ENCODE data around the gene PRB2. TPM values are rescaled to one million over a fixed set of nuclear protein-coding genes. Genes with fewer than 3 reads are reported as not detected.

PRB2 gene
- total and polyA plus RNA-seq, 2 donors (not counting 1 experiment from before 2014, with no cell fraction given) = not detected

DNA sequence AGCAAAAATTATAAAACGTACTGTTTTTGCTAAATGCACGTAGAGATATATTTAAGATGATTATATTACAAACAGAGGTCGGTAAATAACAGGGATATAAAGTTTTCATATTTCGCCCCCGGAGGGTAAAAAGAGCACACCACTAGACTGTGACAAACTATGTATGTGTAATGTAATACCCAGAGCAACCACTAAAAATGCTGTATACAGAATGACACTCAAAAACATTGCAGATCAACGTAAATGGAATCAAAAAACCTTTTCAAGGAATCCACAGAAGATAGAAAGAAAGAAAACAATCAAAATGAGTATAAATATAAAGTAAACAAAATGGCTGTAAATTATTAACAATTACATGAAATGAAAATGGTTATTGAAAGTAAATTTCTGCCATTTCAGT is 47.6 kb downstream of the PRB2 start:
- no peak for DNase-seq (ENCODE audit: low read depth in 2 of 2)
- H3K27me3 ChIP-seq (ENCODE audit: control insufficient read depth, insufficient read depth, low read length) = no peaks in the 10 kb centered on the region
- H3K9me3 ChIP-seq (ENCODE audit: control insufficient read depth, insufficient read depth, low read depth, low read length) = no peaks in the 10 kb centered on the region
- no peak overlapping the region for H3K9ac ChIP-seq (ENCODE audit: insufficient read depth, low read length)
- H3K79me2 ChIP-seq (ENCODE audit: control insufficient read depth, insufficient read depth, low read length) = no peaks in the 10 kb centered on the region
- no peak overlapping the region for H3K27ac ChIP-seq (ENCODE audit: insufficient read depth, low read length)
- no peak overlapping the region for H2AFZ ChIP-seq (ENCODE audit: low read length)
- no peaks in the 10 kb centered on the region for H3K36me3 ChIP-seq (ENCODE audit: control insufficient read depth, insufficient read depth, low read length)
- TF ChIP-seq CTCF (conservative IDR thresholded peaks at IDR 0.05 in 1 of 2, IDR thresholded peaks at IDR 0.05 in 1 of 2; ENCODE audit: low read depth in 1 of 2, low read length in 2 of 2) (no peak), EZH2 (IDR thresholded peaks at IDR 0.05; ENCODE audit: low read length, missing control alignments) (no peak)
- no peaks in the 10 kb centered on the region for H3K4me1 ChIP-seq (ENCODE audit: control insufficient read depth, extremely low read depth, insufficient read depth, low read length)
- no peak overlapping the region for H3K4me3 ChIP-seq (replicated peaks in 1 of 4; ENCODE audit: control extremely low read depth in 1 of 4, insufficient read depth in 1 of 4, low read depth in 3 of 4, low read length in 4 of 4)
- no peak overlapping the region for H3K4me2 ChIP-seq (ENCODE audit: extremely low read depth, insufficient read depth, low read length)
- H4K20me1 ChIP-seq (ENCODE audit: control insufficient read depth, extremely low read depth, insufficient read depth, low read length) = no peaks in the 10 kb centered on the region

DNA sequence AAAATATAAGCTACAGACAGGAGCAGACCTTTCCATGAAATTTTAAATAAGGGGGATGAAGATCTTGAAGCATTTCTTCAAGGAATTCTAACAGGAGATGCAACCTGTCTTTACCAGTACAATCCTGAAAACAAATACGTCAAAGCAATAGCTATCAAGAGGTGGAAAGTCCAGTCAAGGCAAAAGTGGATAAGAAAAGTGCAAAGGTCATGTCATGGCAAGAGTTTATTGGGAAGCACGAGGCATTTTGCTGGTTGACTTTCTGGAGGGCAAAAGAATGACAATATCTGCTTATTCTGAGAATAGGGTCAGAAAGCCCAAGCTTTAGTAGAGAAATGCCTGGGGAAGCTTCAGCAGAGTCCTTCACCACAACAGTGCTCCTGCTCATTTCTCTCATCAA is 50.9 kb downstream of the PRB2 start:
- Histone ChIP-seq H3K79me2 (ENCODE audit: control insufficient read depth, insufficient read depth, low read length) (no peaks in the 10 kb centered on the region), H3K4me3 (replicated peaks in 1 of 4; ENCODE audit: control extremely low read depth in 1 of 4, insufficient read depth in 1 of 4, low read depth in 3 of 4, low read length in 4 of 4) (no peak overlapping the region), H4K20me1 (ENCODE audit: control insufficient read depth, extremely low read depth, insufficient read depth, low read length) (no peaks in the 10 kb centered on the region), H3K36me3 (ENCODE audit: control insufficient read depth, insufficient read depth, low read length) (no peaks in the 10 kb centered on the region), H3K27ac (ENCODE audit: insufficient read depth, low read length) (no peak overlapping the region), H2AFZ (ENCODE audit: low read length) (no peak overlapping the region), H3K9me3 (ENCODE audit: control insufficient read depth, insufficient read depth, low read depth, low read length) (no peaks in the 10 kb centered on the region), H3K9ac (ENCODE audit: insufficient read depth, low read length) (no peak overlapping the region), H3K27me3 (ENCODE audit: control insufficient read depth, insufficient read depth, low read length) (no peaks in the 10 kb centered on the region), H3K4me2 (ENCODE audit: extremely low read depth, insufficient read depth, low read length) (no peak overlapping the region), H3K4me1 (ENCODE audit: control insufficient read depth, extremely low read depth, insufficient read depth, low read length) (no peaks in the 10 kb centered on the region)
- DNase-seq (ENCODE audit: low read depth in 2 of 2) = no peak
- TF ChIP-seq EZH2 (IDR thresholded peaks at IDR 0.05; ENCODE audit: low read length, missing control alignments) (no peak), CTCF (conservative IDR thresholded peaks at IDR 0.05 in 1 of 2, IDR thresholded peaks at IDR 0.05 in 1 of 2; ENCODE audit: low read depth in 1 of 2, low read length in 2 of 2) (no peak)

Other genes with a start within 250 kb of the PRB2 start
- gene SMIM10L1, start 224.4 kb downstream of the PRB2 start, total RNA-seq = 4.4 and 4.8 TPM in 2 replicates
- gene SMIM10L1, start 224.4 kb downstream of the PRB2 start, polyA plus RNA-seq = 4.8 and 5.5 TPM in 2 replicates
- gene TAS2R42, start 208.6 kb downstream of the PRB2 start, total RNA-seq = not detected in 2 replicates
- gene TAS2R42, start 208.6 kb downstream of the PRB2 start, polyA plus RNA-seq = not detected in 2 replicates
- gene PRB3, start 125.9 kb downstream of the PRB2 start, total RNA-seq = not detected in 2 replicates
- not detected in 2 replicates for gene PRB3, start 125.9 kb downstream of the PRB2 start, polyA plus RNA-seq
- not detected in 2 replicates for gene PRB4, start 85.1 kb downstream of the PRB2 start, total RNA-seq
- gene PRB4, start 85.1 kb downstream of the PRB2 start, polyA plus RNA-seq = not detected in 2 replicates